ENCODE measurements around the gene GZMM.

GZMM gene

GRCh38 chr19:590750-591098 lies 46.9 kb downstream of the GZMM start:
- Histone ChIP-seq H3K79me2 (no peaks in the 10 kb centered on the region), H3K4me2 (ENCODE audit: low read length) (peak overlapping the region; percentile 30), H3K27ac (no peak overlapping the region), H3K4me3 (ENCODE audit: low read depth, low read length) (no peak overlapping the region), H3K9ac (peak overlapping the region; percentile 37), H3K27me3 (ENCODE audit: control insufficient read depth, insufficient read depth, low read length) (peaks cover 3% of the 10 kb centered on the region), H3K4me1 (peaks cover 11% of the 10 kb centered on the region), H2AFZ (peak overlapping the region; percentile 38), H3K9me3 (ENCODE audit: control insufficient read depth, low read length) (no peaks in the 10 kb centered on the region), H3K36me3 (ENCODE audit: control insufficient read depth, insufficient read depth, low read length) (no peaks in the 10 kb centered on the region)
- TF ChIP-seq CTCF (IDR thresholded peaks at IDR 0.05), result no peak

- TF ChIP-seq CTCF (IDR thresholded peaks at IDR 0.05), result no peak
- Histone ChIP-seq H3K27me3 (ENCODE audit: control insufficient read depth, insufficient read depth, low read length) (peaks cover 3% of the 10 kb centered on the region), H3K4me2 (ENCODE audit: low read length) (peak overlapping the region; percentile 30), H3K9me3 (ENCODE audit: control insufficient read depth, low read length) (no peaks in the 10 kb centered on the region), H3K36me3 (ENCODE audit: control insufficient read depth, insufficient read depth, low read length) (no peaks in the 10 kb centered on the region), H2AFZ (no peak overlapping the region), H3K27ac (no peak overlapping the region), H3K79me2 (peaks cover 3% of the 10 kb centered on the region), H3K4me1 (peaks cover 11% of the 10 kb centered on the region), H3K9ac (no peak overlapping the region), H3K4me3 (ENCODE audit: low read depth, low read length) (no peak overlapping the region)
Measured at GRCh38 chr19:591099-591958, 47.5 kb downstream of the GZMM start.

GRCh38 chr19:592101-592500 lies 48.2 kb downstream of the GZMM start:
- Histone ChIP-seq H2AFZ (no peak overlapping the region), H3K36me3 (ENCODE audit: control insufficient read depth, insufficient read depth, low read length) (no peaks in the 10 kb centered on the region), H3K4me3 (ENCODE audit: low read depth, low read length) (no peak overlapping the region), H3K27me3 (ENCODE audit: control insufficient read depth, insufficient read depth, low read length) (peaks cover 3% of the 10 kb centered on the region), H3K79me2 (peaks cover 3% of the 10 kb centered on the region), H3K27ac (no peak overlapping the region), H3K9me3 (ENCODE audit: control insufficient read depth, low read length) (no peaks in the 10 kb centered on the region), H3K9ac (no peak overlapping the region), H3K4me2 (ENCODE audit: low read length) (no peak overlapping the region), H3K4me1 (peaks cover 11% of the 10 kb centered on the region)
- no peak for TF ChIP-seq CTCF (IDR thresholded peaks at IDR 0.05)

GRCh38 chr19:593055-593454 lies 49.2 kb downstream of the GZMM start:
- H3K4me2 ChIP-seq (ENCODE audit: low read length), result no peak overlapping the region

More at GRCh38 chr19:593055-593454, 49.2 kb downstream of the GZMM start:
- Histone ChIP-seq H3K79me2 (peaks cover 3% of the 10 kb centered on the region), H3K36me3 (ENCODE audit: control insufficient read depth, insufficient read depth, low read length) (no peaks in the 10 kb centered on the region), H3K4me3 (ENCODE audit: low read depth, low read length) (no peak overlapping the region), H3K9me3 (ENCODE audit: control insufficient read depth, low read length) (no peaks in the 10 kb centered on the region), H3K27ac (no peak overlapping the region), H3K4me1 (peaks cover 11% of the 10 kb centered on the region), H3K9ac (no peak overlapping the region), H3K27me3 (ENCODE audit: control insufficient read depth, insufficient read depth, low read length) (peaks cover 3% of the 10 kb centered on the region), H2AFZ (no peak overlapping the region)
- no peak for TF ChIP-seq CTCF (IDR thresholded peaks at IDR 0.05)

All from parathyroid adenoma (tissue), 2 donors.